Nucleus accumbens (tissue), 56 donors: ENCODE results near the gene ECSCR.
"Not testable (repeated sequence)": the region's sequence is repeated elsewhere in the genome, so short reads cannot be mapped to it uniquely, and the experiment has no call there.

Experiments
- DNase-seq, 56 donors: peaks; one replicate each; lab custom pipeline; 2025; lab: John Stamatoyannopoulos, UW

ECSCR gene

GRCh38 chr5:139415221-139415861 lies 47.2 kb downstream of the ECSCR start:
- DNase-seq: peak in 54 of 56 donors; percentile 30 to 92 (median 76)

DNA sequence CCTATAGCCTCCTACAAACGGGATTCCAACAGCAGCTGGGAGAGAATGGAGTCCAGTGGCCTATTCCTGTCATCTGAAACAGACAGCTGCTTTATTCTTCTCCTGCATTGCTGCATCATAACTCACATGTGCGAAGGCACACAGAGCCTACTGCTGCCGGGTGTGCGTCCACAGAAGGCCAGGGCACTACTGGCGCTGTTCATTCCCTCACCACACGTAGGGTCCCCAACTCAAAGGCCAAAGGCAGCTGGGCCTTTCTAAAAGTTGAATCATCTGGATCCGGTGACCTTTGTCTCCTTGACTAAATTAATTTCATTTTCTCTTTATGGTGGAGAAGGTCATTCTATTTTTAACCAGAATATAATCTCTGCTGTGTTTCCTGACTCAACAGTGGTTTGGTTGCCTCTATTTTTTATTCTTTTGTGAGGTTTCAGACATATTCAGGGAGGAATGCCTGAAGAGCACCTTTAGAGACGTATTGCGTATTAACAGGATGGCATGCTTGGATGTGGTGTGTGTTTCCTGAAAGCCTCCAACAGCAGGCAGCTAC lies 47.9 kb downstream of the ECSCR start:
- DNase-seq: peak in 24 of 56 donors; percentile 17 to 66 (median 34)

DNA sequence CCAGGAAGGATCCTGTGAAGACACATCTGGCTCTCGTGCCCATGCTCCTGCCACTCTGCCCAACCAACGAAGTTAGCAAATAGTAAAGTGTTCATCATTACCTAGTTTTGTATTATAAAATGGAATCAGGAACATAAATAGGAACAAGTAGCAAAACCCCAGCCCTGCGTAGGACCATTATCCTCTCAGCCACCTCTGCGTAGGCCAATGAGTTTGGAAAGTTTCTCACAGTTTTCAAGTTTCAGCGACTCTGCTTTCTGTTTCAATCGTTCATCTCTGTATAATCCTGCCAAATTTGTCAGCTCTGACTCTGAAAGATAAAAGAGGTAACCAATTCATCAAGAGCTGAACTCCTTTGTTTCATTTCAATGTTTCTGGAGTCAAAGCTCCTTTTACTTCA lies 48.6 kb downstream of the ECSCR start:
- no peak for DNase-seq

- no peak for DNase-seq
Observed at GRCh38 chr5:139413153-139413552, 49.4 kb downstream of the ECSCR start.

- peak in 2 of 56 donors; percentile 20 to 33 for DNase-seq
Observed at GRCh38 chr5:139410993-139411828, 51.3 kb downstream of the ECSCR start.

DNA sequence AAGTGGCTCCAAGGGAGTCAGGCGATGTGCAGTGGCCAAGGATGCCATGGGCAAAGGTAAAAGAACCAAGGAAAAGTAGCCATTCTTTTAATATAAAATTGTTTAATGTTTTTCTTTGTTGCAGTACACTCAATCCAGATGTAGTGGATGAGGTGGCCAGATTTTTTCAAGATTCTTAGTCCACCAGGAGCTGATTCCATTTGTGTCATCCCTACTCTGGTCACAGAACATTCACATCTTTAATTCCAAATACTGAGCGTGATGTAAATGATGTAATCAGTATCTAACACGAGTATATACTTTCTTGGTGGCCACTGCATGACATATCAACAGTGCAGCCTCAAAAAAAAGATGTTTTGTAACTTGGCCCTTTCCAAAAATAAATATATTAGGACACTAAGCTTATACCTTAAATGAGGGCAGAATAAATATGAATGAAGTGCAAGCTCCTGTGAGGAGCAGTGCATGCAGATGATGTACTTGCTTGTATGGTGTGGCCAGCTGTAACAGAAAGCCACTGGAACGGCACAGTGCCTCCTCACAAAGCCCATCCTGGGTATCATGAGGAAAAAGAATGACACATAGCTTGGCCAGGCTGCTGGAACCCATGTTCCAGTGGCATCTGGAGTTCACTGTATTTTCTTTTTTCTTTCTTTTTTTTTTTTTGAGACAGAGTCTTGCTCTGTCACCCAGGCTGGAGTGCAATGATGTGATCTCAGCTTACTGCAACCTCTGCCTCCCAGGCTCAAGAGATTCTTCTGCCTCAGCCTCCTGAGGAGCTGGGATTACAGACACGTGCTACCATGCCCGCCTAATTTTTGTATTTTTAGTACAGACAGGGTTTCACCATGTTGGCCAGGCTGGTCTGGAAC lies 52.2 kb downstream of the ECSCR start:
- peak in 1 of 56 donors; percentile 28 for DNase-seq

- not testable (repeated sequence) for DNase-seq
Observed at GRCh38 chr5:139409116-139409515, 53.4 kb downstream of the ECSCR start.

DNA sequence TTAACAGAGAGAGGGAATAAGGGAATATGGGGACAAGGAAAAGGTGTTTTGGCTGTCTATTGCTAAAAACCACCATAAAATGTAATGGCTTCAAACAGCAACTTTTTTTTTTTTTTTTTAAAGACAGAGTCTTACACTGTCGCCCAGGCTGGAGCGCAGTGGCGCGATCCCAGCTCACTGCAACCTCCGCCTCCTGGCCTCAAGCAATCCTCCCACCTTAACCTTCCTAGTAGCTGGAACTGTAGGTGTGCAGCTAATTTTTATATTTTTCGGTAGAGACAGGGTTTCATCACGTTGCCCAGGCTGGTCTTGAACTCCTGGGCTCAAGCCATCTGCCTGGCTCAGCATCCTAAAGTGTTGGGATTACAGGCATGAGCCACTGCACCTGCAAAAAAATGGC lies 54.4 kb downstream of the ECSCR start:
- DNase-seq: peak in 1 of 56 donors; percentile 15

GRCh38 chr5:139407517-139407916 lies 55.0 kb downstream of the ECSCR start:
- no peak for DNase-seq

DNA sequence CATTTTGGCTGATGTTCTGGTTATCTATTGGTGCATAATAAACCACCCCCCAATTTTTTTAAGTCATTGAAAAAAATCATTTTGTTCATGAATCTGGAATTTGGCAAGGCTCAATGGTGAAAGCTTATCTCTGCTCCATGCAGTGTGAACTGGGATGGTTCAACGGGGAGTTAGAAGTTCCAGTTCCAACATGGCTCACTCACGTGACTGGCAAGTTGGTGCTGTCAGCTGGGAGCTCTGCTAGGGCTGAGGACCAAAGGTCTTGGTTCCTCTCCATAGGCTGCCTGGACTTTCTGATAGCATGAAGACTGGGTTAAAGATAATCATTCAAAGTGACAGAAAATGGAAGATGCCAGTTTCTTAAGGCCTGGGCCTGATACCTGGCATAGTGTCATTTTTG lies 55.6 kb downstream of the ECSCR start:
- DNase-seq: no peak

- DNase-seq: no peak
Observed at GRCh38 chr5:139404484-139404840, 58.1 kb downstream of the ECSCR start.

DNA sequence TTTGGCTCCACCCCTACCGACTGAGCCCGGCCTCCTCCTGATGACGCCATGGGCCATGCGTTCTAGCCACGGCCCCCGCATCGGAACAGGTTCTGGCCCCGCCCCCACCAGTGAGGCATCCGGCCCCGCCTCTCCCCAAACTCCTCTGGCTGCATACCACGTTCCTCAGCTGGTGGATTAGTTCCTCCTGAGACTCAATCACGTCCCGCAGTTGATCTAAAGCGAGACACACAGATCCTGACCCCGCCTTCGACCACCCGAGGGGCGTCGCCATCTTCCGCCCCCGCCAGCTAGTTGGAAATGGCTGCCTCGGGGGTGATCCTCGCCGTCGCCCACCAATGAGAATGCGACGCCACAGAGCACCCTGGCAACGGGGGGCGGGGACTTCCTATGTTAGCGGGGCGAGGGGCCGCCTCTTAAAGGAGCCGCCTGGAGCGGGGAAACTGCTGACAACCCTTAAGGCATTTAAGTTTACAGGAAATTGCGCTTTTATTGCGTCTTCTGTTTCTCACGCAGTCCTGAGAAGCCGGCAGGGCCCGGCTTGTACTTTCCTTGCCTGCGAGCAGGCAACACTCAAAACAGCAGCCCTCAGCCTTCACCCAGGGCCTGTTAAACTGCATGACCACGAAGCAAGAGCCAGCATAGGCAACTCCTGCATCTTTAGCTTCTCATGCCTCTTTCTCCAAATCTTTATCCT lies 58.6 kb downstream of the ECSCR start, which contains the start of gene SPATA24:
Gene SPATA24 (minus strand): TSS at position 303 of the 697 bp plus-strand sequence. CDS start 29 bp downstream, at position 274.
- DNase-seq: peak; percentile 84 to 100 (median 98)

DNA sequence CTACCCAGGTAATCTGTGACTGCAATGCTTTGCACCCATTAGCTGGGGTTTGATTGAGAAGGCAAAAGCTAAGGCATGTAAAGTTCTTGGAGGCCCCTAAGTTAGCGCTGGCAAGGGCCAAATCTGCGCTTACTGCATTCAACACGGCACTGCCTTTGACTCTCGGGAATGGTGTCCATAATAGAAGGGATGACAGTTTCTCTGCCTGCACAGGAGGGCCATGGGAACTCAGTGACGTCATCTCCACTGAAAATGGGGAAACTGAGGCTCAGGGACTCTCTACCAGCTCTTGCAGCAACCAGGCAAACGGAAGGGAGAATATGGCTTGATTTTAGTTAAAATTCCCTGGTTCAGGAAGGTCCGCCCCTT lies 59.1 kb downstream of the ECSCR start:
- no peak for DNase-seq

- DNase-seq: no peak
Observed at GRCh38 chr5:139402561-139403158, 59.9 kb downstream of the ECSCR start.

DNA sequence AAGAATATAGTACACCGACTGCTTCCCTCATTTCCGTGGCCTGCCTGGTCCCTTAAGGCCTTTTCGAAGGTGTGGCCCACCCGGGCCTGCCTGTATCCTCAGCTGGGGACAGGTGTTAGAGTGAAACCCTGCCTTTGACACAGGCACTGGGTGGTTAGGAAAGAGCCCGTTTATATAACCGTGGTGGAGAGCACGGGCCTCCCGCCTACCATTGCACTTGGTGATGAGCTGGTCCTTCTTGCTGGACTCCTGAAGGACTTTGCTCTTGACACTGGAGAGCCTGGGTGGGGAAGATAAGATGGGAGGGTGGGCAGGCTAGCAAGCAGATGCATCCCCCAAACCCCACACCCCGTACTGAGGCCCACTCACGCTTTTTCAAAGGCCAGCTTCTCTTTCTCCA lies 61.0 kb downstream of the ECSCR start:
- DNase-seq: no peak

DNA sequence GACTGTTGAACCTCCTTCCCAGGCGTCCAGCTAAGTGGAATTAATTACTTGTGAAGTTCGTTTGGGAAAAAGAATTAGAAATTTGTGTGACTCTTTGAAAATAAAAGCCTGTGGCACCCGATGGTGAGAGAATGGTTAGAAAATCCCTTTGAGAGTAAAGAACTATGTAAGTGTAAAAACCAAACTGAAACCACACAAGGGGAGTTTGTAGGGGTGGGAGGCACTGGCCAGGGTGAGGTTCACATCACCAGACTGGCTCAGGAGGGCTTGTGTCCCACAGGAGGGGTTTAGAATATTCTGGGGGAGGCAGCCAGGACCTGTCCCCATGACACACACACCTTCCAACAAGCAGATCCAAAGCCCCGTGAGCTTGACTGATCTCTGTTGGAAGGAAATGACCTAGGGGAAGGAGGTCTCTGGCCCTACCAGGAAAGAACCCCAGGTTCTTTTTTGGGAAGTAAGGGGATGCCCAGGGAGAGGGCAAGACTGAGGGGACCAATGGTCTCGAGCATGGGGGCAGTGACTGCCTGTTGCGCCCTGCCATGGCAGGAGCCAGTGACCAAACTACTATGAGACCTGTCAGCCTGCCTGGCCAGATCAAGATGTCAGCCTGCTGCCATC lies 62.9 kb downstream of the ECSCR start:
- no peak for DNase-seq
